Left lung (tissue), 10 donors: ENCODE results near the gene CD14. TPM values are rescaled to one million over a fixed set of nuclear protein-coding genes. Genes with fewer than 3 reads are reported as not detected.
"Not testable (repeated sequence)": the region's sequence is repeated elsewhere in the genome, so short reads cannot be mapped to it uniquely, and the experiment has no call there.

Experiments used
- ATAC-seq: fragments of 200-7000 bp; cut with Tn5 transposase; one replicate; pipeline ENCODE4 v1.9.1; 2020; ENCODE audit warnings: moderate library complexity
- DNase-seq, 4 donors: peaks; one replicate each; pipeline ENCODE4 v3.0.0-alpha.2; 2013 to 2020
- H3K27ac ChIP-seq, 2 donors: fragments of 200-600 bp; sonication (generic) in 1 of 2; one replicate each; pipeline versions ENCODE4 v1.5.0 to v1.8.0; 2020 to 2021
- H3K27me3 ChIP-seq, 2 donors: fragments of 200-600 bp; sonication (generic) in 1 of 2; one replicate each; pipeline versions ENCODE4 v1.5.0 to v1.8.0; 2020 to 2021
- H3K36me3 ChIP-seq, 2 donors: fragments of 200-600 bp; sonication (generic) in 1 of 2; one replicate each; pipeline versions ENCODE4 v1.5.0 to v1.8.0; 2020 to 2021
- H3K4me1 ChIP-seq, 2 donors: fragments of 200-600 bp; one replicate each; pipeline ENCODE4 v1.8.0; 2021
- H3K4me3 ChIP-seq, 2 donors: fragments of 200-600 bp; sonication (generic) in 1 of 2; one replicate each; pipeline versions ENCODE4 v1.5.0 to v1.8.0; 2020 to 2021; ENCODE audit warnings: mild to moderate bottlenecking in 1 of 2
- H3K9me3 ChIP-seq, 2 donors: fragments of 200-600 bp; sonication (generic) in 1 of 2; one replicate each; pipeline versions ENCODE4 v1.5.0 to v1.8.0; 2020 to 2021
- CTCF ChIP-seq, 2 donors: fragments of 200-600 bp; sonication (generic) in 1 of 2; IDR thresholded peaks; one replicate each; pipeline versions ENCODE4 v1.5.0 to v1.8.0; 2021; ENCODE audit warnings: antibody characterized with exemption in 2 of 2
- intact Hi-C, 2 donors: fragments of 100-400 bp; cut with DNase I; formaldehyde crosslinking; loops; one replicate each; pipeline versions ENCODE4 v1.11.2 to v1.14.2; 2022
- polyA plus RNA-seq, 6 donors: library from polyadenylated mRNA; unstranded; fragments of 120-200 nt; gene quantifications; one replicate each; pipeline ENCODE4 v1.2.1, GENCODE V29; 2013; ENCODE audit not compliant: insufficient read length in 6 of 6
- total RNA-seq, 2 donors: library from RNA; stranded (reverse); fragmentation: NEBNext Ultra II Directional; extraction: Animal tissue kit (Norgen Biotek cat#: 25700); gene quantifications; one replicate each; pipeline ENCODE4 v1.2.1, GENCODE V29; 2021
- donor health status: DM: no; HTN: yes; CAD: no.
- donor health status: DM: no; HTN: no; CAD: no.

Gene CD14
- total and polyA plus RNA-seq, 8 donors = 11.1 to 252 (median 19.9) TPM

DNA sequence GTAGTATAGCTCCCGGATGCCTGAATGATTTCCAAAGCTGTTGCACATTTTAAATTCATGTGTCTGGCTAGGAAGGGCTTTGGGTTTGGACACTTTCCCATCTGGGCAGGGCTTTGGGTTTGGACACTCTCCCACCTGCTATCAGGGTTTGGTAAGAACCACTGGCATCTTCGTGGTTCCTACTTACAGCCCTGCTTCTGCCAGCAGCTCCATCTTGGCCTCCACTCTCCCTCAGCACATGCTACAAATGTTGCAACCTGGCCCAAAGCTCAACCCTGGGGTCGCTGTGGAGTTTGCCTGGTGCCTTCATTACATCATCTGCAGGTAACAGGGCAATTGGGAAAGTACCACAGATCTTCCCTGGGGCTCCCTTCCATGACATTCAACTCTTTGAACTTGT is 9.7 kb upstream of the CD14 start:
- no peak for TF ChIP-seq CTCF (IDR thresholded peaks at IDR 0.05)

DNA sequence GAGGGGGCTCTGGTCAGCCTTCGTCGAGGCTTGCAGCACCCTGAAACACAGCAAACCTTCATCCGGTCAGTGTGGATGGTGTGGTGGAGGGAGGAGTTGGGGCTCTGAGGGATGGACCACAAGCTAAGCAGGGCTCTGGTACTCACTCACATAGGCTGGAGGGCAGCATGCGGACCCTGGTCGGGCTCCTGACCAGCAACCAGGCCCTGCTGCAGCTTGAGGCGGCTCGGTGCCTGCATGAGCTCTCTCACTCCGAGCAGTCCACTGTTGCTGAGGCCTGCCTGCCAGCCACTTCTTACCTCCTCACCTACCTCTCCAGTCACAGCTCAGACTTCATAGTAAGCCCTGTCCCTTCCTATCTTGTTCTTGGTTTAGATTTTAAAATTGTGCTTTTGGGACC is 8.7 kb upstream of the CD14 start:
- DNase-seq (no peak), ATAC-seq (no peak)
- Histone ChIP-seq H3K4me3 (no peak overlapping the region), H3K27me3 (no peaks in the 10 kb centered on the region), H3K4me1 (peaks cover 8 to 47% of the 10 kb centered on the region in 2 donors), H3K27ac (no peak overlapping the region), H3K9me3 (no peaks in the 10 kb centered on the region), H3K36me3 (peaks cover 0 to 39% of the 10 kb centered on the region in 2 donors)
- TF ChIP-seq CTCF (IDR thresholded peaks at IDR 0.05) = no peak
- intact Hi-C loops = loop anchor here in 1 of 2 donors (10.0 kb wide), 1 partner anchor 267 kb away; no protein-coding TSS in a partner anchor

More for the DNA sequence above, 9.7 kb upstream of the CD14 start:
- H3K4me1 ChIP-seq = peaks cover 8 to 46% of the 10 kb centered on the region in 2 donors
- intact Hi-C loops = loop anchor here in 1 of 2 donors (10.0 kb wide), 1 partner anchor 268 kb away; no protein-coding TSS in a partner anchor
- H3K27ac ChIP-seq = no peak overlapping the region
- H3K36me3 ChIP-seq = peaks cover 0 to 39% of the 10 kb centered on the region in 2 donors
- no peak overlapping the region for H3K4me3 ChIP-seq
- H3K9me3 ChIP-seq = no peaks in the 10 kb centered on the region
- no peaks in the 10 kb centered on the region for H3K27me3 ChIP-seq
- DNase-seq (no peak), ATAC-seq (no peak)

DNA sequence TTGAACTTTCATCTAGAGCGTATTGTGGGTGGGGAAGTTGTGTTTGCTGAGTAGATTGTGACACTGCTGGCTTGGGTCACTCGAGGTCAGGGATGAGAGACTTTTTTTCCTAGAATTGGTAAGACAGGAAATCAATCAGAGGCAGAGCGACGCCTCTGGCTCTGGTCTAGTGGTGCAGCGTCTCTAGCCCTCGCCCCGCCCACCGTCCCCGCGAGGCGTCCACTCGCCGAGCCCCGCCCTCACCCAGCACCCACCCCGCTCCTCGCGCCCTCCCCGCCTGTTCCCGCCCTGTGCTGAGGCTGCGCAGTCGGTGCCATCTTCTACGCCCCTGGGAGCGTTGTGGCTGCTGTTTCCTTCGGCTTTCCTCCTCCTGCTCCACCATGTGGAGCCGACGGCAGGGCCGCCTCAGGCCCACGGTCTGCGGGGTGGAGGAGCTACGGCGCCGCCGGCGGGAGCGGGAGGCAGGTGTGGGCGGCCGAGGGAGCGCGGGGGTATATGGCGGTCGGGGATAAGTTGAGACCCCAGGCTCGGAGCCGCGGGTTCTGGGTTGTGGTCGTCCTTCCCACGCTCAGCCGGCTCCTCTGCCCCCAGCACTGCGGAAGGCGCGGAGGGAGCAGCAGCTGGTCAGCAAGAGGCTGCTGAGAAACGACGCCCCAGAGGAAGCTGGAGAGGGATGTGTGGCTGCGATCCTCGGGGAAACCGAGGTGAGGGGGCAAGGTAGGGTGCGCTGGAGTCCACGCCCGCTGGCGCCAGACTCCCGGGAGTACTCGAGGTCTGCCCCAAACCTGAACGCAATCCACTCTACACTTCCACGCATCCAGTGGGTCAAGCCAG is 6.4 kb upstream of the CD14 start, which contains the start of gene TMCO6:
TMCO6 (plus strand) TSS at position 304 of the 834 bp plus-strand sequence; CDS start at position 381, 77 bp downstream.
- peak; percentile 68 to 78 for TF ChIP-seq CTCF (IDR thresholded peaks at IDR 0.05)
- Histone ChIP-seq H3K4me3 (peak within 1 kb of the TSS; percentile 74 to 86), H3K27me3 (no peaks in the 10 kb centered on the region), H3K27ac (peak within 1 kb of the TSS; percentile 83 to 92), H3K4me1 (peaks cover 8 to 42% of the 10 kb centered on the region in 2 donors), H3K9me3 (no peaks in the 10 kb centered on the region), H3K36me3 (peaks cover 0 to 25% of the 10 kb centered on the region in 2 donors)
- intact Hi-C loops = loop anchor here in 1 of 2 donors (10.0 kb wide), 1 partner anchor 65 kb away; no protein-coding TSS in a partner anchor
- ATAC-seq = peak; percentile 99
- peak; percentile 92 to 100 (median 98) for DNase-seq

GRCh38 chr5:140638898-140639147 is 5.8 kb upstream of the CD14 start:
- Histone ChIP-seq H3K36me3 (peaks cover 0 to 20% of the 10 kb centered on the region in 2 donors), H3K27ac (peak overlapping the region; percentile 83 to 92), H3K4me1 (peaks cover 8 to 47% of the 10 kb centered on the region in 2 donors), H3K4me3 (peak overlapping the region; percentile 74 to 86)
- not testable (repeated sequence) for H3K9me3 ChIP-seq, DNase-seq, ATAC-seq, H3K27me3 ChIP-seq
- intact Hi-C loops = loop anchor here in 1 of 2 donors (10.0 kb wide), 1 partner anchor 64 kb away; no protein-coding TSS in a partner anchor

DNA sequence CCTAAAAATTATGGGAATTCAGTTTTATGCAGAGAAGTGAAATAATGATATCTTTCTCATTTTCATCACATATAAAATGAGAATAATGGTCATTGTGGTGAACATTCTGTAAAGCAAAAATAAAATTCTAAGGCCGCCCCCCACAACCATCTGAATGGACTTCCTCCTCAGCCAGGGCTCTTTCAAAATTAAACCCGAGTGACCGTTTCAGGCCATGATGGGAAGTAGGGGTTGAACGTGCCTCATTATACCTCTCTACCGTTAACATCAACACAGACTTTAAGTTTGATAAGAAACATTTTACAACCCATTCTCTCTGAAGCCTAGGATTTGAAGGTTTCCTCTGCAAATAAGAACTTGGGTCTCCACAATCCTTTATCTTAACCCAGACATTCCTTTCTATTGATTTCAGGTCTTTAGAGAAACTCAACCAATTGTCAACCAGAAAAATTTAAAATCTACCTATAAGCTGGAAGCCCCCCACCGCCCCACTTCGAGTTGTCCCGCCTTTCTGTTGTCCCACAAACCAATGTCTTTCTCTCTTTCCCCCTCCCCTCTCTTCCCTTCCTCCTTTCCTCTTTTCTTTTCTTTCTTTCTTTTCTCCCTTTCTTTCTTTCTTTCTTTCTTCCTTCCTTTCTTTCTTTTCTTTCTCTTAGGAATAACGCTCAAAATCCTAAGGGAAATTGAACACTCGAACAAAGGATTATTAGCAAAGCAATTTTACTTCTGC is 4.6 kb upstream of the CD14 start:
- Histone ChIP-seq H3K27me3 (no peaks in the 10 kb centered on the region), H3K27ac (no peak overlapping the region), H3K36me3 (peaks cover 0 to 7% of the 10 kb centered on the region in 2 donors), H3K4me1 (peaks cover 8 to 57% of the 10 kb centered on the region in 2 donors), H3K4me3 (no peak overlapping the region), H3K9me3 (no peaks in the 10 kb centered on the region)
- intact Hi-C loops = loop anchor here in 1 of 2 donors (10.0 kb wide), 1 partner anchor 63 kb away; no protein-coding TSS in a partner anchor
- no peak for TF ChIP-seq CTCF (IDR thresholded peaks at IDR 0.05)
- no peak for DNase-seq
- ATAC-seq = no peak
